OCI-M1 (cell line): Measurements from ENCODE around the gene PACS1.
"Not testable (repeated sequence)": the region's sequence is repeated elsewhere in the genome, so short reads cannot be mapped to it uniquely, and the experiment has no call there.

ENCODE experiments used
- DNase-seq: peaks from one replicate; lab custom pipeline; 2025; lab: John Stamatoyannopoulos, UW

PACS1 gene

DNA sequence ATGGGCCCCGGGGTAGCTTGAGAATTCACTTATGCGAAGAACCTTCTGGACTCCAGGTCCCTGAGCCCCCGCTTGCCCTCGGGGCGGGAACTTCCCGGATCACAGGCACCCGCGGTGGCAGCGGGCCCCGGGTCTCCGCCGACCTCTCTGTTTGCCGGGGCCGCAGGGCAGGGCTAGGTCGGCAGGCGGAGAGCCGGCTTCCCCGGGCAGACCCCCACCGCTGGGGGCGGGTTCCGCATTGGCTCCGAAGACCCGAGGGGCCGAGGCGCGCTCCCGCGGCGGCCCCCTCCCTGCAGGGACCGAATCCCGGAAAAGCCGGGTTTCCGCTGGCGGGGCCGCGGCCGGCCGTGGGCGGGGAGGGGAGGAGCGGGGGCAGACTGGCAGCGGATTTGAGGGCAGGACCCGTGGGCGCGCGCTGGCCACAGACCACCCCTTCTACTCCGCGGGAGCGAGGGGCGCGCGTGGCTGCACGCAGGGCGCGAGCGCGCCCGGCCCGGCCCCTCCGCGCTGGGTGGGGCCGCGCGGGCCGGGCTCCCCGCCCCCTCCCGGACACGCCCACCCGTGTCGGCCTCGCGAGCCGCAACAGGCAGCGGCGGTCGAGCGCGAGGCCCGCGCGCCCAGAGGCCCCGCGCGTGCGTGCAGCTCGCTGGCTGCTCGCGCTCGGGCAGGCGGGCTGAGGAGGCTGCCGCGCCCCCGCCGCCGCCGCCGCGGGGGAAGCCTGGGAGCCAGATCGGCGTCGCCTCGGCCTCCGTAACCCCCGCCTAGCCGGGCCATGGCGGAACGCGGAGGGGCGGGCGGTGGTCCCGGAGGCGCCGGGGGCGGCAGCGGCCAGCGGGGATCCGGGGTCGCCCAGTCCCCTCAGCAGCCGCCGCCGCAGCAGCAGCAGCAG is at the start of gene PACS1:
Gene PACS1, plus strand, starts transcription at position 558 of the 889 bp plus-strand sequence. Its CDS starts 215 bp downstream, at position 773.
- DNase-seq: peak; percentile 57

DNA sequence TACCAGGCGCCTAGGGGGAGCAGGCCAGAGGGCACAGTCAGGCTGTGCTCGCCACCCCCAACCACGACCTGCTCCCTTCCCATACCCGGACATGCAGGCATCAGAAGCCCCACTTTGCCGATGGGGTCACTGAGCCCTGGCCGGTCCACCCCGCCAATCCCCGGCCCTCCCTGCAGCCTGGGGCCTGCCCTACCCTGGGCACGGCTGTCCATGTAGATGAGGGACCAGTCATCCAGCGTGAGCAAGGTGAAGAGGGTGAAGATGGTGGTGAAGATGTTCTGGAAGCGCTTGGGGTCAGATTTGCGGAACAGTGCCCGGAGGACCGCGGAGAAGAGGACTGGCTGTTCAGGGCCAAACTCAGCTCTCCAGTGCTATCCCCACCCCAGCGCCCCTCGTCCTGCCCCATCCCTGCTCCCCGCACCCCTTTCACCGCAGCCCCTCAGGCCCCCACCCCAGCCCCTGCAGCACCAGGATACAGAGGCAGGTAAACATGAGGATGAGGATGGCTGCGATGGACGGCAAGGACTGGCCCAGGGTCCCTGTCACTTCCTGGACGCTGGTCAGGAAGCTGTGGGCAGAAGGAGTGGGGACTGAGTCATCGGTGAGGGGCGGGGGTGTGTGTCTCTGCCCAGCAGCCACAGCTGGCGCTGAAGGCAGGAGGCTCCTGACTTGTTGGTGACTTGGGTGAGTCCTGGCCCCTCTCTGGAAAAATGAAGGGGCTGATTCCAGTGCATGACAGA is 49.3 kb upstream of the PACS1 start:
- peak; percentile 71 for DNase-seq

DNA sequence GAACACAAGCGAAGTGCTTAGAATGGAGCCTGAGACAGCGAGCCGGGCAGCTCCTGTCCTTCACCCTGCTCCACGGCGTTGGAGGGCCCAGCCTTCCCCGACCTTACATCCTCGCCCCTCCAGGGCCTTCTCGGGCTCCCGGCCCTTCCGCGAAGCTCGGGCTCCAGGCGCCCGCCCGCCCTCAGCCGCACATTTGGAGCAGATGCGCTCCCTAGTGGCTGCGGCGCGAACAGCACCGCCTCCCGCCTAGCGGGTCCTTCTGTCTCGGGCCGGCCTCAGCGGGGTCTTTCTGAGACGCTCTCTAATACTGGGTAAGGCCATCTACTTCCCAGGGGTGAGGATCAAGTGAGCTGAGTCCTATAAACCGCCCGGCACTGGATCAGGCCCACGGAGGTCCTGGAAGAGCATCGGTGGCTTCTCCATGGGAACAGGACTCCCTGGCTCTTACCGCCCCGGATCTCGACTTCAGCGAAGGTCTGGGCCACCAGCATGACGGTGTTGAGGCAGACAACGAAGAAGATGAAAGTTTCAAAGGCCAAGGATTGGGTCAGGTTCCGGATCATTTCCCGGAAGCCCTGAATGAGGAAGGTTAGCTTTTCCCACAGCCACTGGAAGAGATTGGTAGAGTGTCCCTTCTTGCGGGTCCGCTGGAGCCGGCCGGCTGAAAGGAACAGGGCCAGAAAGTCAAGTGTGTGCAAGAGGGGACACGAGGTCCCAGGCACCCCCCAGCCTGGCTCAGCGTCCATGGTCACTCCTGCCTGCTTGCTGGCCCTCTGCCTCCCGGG is 47.5 kb upstream of the PACS1 start:
- peak; percentile 86 for DNase-seq

DNA sequence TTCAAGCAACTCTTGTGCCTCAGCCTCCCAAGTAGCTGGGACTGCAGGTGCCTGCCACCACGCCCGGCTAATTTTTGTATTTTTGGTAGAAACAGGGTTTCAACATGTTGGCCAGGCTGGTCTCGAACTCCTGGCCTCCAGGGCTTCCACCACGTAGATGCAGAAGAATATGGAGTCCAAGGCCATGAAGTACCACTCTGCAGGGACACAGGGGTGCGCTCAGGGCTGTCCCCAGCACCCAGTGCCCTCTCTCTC is 47.0 kb upstream of the PACS1 start:
- not testable (repeated sequence) for DNase-seq

DNA sequence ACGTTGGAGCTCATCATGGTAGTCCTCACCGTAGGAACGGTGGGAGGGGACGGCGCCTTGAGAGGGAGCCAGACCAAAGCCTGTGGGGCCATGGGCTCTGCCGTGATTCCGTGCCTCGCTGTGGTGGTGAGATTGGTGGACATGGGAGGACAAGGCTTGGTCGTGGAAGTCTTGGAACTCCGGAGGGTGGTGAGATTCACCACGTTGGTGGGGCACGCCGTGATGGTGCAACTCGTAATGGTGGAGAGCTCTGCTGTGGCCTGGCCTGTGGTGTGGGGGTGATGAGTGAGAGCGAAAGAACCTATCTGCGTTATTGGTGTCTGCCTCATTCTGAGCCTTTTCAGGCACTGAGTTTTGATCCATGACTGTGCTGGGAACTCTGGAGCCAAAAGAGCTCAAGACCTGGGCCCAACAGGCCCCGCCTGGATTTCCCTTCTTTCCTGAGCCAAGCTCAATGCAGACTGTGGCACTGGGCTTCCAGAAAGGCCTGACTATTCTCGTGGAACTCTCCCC is 44.0 kb upstream of the PACS1 start, which contains the start of gene CATSPER1:
Gene CATSPER1, minus strand, starts transcription at position 463 of the 513 bp plus-strand sequence. Its CDS starts 100 bp downstream, at position 363.
- DNase-seq: no peak

DNA sequence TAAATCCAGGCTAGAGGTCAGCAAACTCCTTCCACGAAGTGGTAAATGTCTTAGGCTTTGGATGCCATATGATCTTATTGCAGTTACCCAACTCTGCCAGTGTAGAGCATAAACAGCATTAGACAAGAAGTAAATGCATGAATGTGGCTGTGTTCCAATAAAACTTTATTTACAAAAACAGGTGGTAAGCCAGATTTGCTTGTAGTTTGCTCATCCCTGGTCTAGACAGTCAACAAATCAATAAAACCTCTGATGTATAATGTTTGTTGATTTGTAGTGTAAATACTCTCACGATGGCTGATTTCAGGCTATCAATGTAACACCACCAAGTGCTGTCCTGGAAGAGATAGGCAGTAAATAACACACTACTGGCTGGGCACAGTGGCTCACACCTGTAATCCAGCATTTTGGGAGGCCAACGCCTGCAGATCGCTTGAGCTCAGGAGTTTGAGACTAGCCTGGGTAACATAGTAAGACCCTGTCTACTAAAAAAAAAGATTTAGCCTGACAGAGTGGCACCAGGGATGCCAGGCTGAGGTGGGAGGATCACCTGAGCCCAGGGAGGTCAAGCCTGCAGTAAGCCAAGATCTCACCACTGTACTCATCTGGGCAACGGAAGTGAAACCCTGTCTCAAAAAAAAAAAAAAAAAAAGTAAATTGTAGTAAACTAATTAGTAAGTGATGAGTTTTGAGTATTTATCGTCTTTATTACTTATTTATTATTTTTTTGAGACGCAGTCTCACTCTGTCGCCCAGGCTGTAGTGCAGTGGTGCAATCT is 36.9 kb upstream of the PACS1 start:
- no peak for DNase-seq

DNA sequence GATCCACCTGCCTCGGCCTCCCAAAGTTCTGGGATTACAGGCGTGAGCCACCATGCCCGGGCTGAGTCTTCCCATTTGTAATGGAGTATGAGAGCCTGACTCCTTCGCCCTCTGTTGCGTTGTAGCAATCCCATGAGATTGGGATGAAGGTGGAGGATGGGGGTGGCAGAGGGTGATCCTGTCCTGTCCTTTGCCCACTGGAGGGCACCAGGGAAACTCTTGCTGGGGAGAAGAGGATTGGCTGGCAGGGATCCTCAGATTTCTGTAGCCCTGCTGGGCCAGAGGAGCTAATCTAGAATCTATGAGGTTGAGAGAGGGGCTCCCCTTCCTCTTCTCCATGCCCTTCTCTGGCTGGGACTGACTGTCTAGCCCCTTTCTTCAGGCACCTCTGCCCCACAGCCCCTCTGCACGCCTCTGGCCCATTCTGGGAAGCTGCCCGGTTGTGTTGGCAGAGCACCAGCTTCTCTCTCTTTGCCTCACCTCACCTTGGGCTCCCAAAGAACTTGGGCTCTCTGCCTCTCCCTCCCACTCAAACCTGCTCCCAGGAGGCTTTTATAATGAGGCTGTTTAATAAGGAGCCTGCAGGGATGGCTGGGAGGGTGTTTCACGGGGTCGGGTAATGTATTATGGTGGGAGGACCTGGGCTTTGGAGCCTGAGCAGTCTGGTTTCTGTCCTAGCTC is 34.3 kb upstream of the PACS1 start:
- no peak for DNase-seq

DNA sequence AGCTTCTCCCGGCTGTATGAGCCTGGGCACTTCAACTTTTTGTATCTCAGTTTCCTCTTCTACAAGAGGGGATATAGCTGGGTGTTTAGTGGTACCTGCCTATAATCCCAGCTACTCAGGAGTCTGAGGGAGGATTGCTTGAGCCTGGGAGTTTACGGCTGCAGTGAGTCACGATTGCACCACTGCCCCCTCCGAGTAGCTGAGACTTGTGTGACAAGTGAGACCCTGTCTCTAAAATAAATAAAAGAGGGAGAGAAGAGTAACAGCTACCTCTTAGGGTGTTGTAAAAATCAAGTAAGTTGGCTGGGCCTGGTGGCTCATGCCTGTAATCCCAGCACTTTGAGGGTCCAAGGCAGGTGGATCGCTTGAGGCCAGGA is 33.8 kb upstream of the PACS1 start:
- no peak for DNase-seq

DNA sequence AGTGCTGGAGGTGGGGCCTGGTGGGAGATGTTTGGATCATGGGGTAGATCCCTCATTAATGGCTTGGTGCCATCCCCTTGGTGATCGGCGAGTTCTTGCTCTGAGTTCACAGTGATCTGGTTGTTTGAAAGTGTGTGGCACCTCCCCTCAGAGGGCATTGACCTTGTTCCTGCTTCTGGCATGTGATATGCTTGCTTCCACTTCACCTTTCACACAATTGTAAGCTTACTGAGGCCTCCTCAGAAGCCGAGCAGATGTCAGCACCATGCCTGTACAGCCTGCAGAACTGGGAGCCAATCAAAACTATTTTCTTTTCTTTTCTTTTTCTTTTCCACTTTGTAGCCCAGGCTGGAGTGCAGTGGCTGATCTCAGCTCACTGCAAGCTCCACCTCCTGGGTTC is 32.7 kb upstream of the PACS1 start:
- no peak for DNase-seq

DNA sequence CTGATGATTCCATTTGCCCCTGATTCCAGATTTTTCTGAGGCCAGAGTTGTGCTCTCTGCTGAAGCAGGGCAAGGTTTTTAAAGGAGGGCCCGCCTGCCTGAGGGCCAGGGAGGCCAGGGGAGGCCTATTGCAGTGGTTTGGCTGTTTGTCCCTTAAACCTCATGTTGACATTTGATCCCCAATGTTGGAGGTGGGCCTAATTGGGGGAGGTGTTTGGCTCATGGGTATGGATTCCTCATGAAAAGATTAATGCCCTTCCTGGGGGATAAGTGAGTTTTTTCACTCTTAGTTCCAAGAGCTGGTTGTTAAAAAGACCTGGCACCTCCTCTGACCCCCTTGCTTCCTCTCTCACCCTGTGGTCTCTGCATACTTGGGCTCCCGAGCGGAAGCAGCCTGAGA is 30.3 kb upstream of the PACS1 start:
- no peak for DNase-seq

DNA sequence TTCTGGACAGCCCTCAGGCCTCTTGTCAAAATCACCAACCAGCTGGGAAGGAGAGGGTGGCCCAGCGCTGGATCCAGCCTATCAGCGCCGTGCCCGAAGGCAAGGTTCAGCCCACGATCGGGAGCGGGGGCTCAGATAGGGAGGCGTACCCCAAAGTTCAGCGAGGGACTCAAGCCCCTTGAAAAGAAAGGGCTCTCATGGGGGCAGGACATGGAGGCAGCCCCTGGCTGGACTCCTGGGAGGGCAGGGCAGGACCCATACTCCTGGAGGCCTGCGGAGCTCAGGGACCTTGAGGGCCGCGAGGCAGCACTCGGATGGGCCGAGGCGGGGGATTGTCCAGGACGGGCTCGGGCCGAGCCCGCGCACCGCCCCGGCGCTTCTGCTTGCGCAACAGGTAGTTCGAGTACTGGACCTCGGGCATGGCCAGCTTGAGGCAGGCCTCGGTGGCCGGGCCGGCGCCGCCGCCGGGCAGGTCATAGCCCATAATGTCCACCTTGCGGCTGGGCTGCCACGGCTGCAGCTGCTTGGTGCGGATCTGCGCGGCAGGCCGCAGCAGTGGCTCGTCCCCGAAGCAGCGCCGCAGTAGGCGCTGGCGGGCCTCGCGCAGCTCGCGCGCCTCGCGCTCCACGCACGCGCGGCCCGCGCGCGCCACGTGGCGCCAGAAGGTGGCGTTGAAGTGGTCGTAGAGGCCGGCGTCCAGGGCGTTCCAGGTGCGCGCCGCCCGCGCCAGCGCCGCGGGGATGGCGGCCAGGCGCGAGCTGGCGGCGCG is 27.7 kb upstream of the PACS1 start:
- DNase-seq: no peak

DNA sequence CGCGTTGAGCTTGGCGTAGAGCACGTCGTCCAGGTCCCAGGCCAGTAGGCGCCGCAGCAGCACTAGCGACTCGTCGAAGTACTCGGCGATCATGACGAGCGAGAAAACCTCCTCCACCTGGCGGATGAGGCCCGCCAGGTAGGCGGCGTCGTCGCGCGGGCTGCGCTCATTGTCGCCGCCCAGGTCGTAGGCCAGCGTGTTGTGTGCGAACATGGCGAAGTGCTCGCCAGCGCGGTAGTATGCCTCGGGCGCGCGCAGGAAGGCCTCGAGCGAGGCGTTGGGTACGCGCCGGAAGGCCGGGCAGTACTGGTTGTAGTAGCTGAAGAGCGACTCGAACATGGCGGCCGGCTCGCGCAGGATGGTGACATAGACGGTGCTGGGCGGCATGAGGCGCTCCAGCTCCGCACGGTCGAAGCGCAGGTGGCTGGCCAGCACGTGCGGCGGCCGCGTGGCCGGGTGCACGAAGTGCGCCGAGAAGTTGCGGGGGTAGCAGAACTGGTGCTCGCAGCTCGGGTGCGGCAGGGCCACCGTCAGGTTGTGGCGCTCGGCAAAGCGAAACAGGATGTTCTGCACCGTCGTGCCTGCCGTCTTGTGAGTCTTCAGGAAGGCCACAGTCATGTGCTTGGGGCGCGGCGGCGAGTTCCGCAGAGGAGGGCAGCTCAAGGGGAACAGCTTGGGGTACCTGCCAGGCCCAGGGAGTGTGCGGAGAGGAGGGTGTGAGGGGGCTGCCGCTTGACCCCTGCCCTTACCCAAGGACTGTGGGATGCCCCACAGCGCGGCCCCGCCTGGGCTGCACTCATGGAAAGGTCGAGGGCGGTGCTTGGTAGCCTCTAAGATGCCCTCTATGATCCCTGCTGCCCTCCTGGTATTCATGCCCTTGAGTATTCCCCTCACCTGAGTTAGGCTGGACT is 26.8 kb upstream of the PACS1 start:
- DNase-seq: no peak

DNA sequence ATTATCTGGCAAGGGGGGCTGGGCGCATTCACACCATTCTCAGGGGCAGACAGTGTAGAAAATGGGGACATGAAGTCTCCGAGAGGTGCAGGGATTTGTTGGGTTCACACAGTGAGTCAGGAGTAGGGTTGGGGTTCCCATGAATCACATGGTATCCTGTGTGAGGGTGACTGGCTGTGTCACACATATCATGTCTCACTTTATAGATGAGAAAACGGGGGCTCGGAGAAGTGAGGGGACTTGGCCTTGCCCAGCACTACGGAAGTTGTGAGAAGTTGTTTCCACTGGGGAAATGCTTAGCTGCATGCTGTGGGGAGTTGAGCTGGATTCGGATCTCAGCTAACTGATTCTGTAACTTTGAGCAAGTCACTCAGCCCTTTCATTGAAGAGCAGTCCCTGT is 25.3 kb upstream of the PACS1 start:
- no peak for DNase-seq

DNA sequence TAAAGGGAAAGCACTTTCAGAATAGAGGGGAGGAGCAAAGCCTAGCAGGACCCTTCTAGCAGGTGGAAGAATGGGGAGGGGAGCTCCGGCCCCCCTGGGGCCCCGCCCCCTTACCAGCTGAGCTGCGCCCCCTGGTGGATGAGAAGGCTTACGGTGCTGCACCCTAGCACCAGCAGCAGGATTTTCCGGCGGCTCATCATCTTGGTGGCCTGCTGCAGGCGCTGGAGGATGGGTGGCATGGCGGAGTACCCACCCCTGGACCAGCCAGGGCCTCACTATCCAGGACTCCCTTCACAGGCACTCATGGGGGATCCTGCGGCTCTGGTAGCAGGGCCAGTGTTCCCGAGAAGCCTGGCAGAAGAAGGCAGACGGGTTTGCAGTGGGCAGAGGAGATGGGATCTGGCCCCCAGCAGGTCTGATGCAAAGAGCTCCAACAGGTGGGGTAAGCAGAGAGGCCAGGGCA is 24.9 kb upstream of the PACS1 start:
- DNase-seq: peak; percentile 88

DNA sequence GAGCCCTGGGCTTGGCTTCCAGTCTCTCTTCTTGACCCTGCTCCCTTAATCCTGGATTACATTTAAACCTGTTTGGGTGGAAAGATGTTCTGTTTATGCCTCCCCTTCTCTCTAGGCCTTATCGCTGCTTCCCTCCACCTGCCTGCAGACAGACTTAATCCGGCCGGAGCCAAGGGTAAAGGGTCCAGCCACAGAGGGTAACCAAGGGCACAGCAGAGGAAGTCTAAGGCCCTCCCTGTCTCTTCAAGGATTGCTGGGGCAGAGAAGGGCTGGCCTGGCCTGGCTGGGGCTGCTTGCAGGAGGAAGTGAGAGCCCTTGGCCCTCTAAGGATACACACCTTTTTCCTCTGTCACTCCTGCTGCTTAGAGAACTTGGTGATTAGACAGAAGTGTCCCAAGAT is 23.2 kb upstream of the PACS1 start:
- DNase-seq: no peak

DNA sequence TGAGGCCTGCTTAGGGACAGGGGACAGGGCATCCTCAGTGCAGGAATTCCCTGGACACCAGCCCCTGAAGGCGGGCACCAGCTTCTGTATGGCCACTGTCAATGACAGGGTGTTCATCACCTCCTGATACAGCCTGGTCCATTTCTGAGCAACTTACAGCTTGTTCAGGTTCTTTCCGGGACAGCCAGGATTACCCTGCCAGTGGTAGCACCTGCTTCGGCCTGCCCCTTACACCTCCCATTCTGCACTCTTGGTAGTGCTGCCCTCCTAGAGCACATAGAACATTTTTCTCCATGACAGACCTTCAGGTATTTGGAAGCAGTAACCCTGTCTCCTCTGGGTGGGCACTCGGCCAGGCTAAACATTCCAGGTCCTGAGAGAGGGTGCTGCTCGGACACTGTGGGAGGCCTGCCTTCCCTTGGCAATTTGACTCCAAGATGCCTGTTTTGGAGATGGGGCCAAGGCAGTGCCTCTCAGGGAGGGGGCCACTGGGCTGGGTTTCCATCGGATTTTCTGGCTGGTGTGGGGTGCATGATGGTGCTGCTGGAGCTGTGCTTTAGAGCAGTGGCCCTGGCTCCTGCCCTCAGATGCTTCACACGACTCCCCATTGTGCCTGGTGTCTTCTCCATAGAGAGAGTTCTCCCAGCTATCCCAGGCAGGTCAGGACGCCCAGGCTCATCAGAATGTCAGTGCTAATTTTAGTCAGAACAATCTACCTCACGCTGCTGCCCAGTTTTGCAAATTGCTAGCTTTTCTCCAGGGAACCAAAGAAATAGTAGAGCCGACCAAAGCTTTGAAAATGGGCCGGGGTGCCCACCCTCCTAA is 22.3 kb upstream of the PACS1 start:
- no peak for DNase-seq

DNA sequence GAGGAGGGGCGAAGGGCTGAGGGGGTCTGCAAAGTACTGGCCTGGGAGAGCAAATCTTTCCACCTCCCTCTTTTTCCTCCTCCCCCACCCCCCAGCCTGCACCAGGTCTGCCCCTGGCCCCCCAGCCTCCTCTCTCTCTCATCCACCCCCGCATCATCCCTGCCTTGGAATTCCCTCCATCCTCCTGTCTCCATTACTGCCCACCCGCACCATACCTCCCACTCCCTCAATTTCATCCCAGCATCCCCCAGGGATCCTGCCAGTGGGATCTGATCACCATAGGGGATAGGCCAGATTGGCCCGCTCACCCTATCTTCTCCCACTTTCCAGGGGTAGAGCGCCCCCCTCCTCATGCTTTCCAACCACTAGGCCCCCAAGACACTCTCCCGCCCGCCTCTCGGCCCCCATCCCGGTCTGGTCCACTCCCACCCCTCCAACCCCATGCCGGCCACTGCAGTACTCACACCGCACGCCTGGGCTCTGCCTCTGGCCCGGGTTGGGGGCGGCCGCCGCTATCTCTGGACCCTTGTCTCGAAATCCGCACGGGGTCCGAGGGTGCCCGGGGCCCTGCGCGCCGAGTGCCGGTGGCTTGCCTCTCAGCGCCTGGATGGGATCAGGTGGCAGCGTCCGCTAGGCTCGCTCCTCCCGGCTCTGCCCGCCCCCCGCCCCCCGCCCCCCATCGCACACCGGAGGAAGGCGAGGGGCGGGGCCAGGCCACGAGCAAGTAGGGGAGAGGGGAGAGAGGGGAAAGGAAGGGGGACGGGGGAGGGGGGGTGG is 21.3 kb upstream of the PACS1 start, which contains the start of gene GAL3ST3:
Gene GAL3ST3, minus strand, starts transcription at position 615 of the 777 bp plus-strand sequence. CDS start 3,746 bp downstream, outside the sequence.
- no peak for DNase-seq
